GM19324 (cell line): Measurements from ENCODE around the gene CLCNKB.
"Not testable (repeated sequence)": the region's sequence is repeated elsewhere in the genome, so short reads cannot be mapped to it uniquely, and the experiment has no call there.

Experiments used
- ATAC-seq: cut with Tn5 transposase; IDR thresholded peaks from one replicate; pipeline ENCODE4 v1.9.1; 2021; ENCODE audit warnings: mild to moderate bottlenecking, moderate library complexity; ENCODE audit not compliant: unreplicated experiment, low FRiP score

CLCNKB gene

DNA sequence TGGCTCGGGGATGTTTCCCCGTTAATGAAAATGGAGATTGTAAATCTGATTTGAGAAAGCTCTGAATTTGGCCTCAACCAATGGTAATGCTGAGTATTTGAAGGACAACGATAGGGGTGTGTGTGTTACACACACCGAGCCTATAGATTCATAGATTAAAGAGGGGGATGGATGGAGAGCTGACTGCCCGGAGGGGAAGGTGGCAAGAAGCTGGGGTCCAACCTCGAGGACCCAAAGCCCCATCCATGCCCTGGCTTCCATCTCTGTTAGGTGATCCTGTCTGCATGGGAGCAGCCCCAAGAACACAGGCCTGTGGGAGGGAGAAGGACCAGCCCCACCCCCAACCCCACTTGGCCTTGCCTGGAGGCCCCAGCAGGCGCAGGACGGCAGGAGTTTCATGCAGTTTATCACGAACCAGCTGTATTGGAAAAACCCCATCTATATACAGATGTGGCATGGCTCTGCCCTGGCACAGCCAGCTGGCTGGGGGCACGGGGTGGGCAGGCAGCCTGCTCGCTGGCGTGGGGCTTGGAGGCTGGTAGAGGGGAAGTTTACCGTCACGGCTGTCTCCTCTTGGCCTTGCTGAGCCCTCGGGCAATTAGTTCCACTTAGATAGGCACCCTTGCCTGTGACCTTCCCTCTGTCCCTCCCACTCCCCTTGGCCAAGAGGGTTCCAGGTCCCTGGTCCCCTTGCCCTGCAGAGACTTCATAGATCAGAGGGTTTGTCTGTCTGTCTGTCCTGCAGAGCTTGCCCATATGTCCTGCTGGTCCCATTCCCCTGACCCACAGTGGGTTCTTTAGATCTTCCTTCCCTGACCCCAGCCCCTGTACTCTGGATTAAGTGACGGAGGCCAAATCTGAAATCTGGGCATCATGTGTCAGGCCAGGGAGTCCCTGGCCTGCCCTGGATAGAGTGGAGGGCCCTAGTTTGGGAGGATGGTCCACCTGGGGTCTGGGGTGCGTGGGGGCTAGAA, 28.8 kb upstream of the CLCNKB start:
- no peak for ATAC-seq

- no peak for ATAC-seq
Measured at GRCh38 chr1:16015491-16015890, 28.1 kb upstream of the CLCNKB start.

- no peak for ATAC-seq
Measured at GRCh38 chr1:16015960-16016901, 27.4 kb upstream of the CLCNKB start.

- ATAC-seq: no peak
Measured at GRCh38 chr1:16017076-16017460, 26.5 kb upstream of the CLCNKB start.

- ATAC-seq: no peak
Measured at GRCh38 chr1:16017461-16018303, 25.9 kb upstream of the CLCNKB start, which contains the start of gene HSPB7. Gene HSPB7, minus strand, starts transcription at chr1:16018043. Its CDS starts 80 bp downstream, at chr1:16017963.

GRCh38 chr1:16018308-16018707, 25.3 kb upstream of the CLCNKB start:
- ATAC-seq: no peak

GRCh38 chr1:16018749-16019643, 24.6 kb upstream of the CLCNKB start:
- no peak for ATAC-seq

- no peak for ATAC-seq
Measured at GRCh38 chr1:16019644-16020277, 23.8 kb upstream of the CLCNKB start.

DNA sequence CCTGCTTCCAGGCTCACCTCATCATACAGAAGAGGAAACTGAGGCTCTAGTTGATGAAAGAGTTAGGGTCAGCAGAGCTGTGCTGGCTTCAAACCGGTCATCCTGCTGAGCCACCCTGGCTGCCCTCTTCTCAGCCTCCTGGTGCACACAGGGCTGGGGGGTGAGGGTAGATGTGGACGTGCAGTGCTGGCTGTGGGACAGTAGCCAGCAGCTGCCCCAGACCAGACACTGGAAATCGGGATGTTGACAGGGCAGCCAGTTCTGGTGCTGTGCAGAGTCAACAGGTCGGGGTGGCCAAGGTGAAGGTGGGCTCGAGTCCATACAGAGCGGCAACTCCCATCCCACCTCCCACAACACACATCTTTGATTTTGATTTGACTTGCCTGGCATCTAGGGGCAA, 23.3 kb upstream of the CLCNKB start:
- no peak for ATAC-seq

GRCh38 chr1:16020878-16021277, 22.7 kb upstream of the CLCNKB start:
- ATAC-seq: not testable (repeated sequence)

GRCh38 chr1:16021681-16022080, 21.9 kb upstream of the CLCNKB start, which contains the start of gene CLCNKA:
Gene CLCNKA, plus strand, starts transcription at chr1:16022036. Its CDS starts 584 bp downstream, at chr1:16022620.
- no peak for ATAC-seq

- ATAC-seq: no peak
Measured at GRCh38 chr1:16022393-16022792, 21.2 kb upstream of the CLCNKB start.

- no peak for ATAC-seq
Measured at GRCh38 chr1:16023050-16023653, 20.4 kb upstream of the CLCNKB start.

DNA sequence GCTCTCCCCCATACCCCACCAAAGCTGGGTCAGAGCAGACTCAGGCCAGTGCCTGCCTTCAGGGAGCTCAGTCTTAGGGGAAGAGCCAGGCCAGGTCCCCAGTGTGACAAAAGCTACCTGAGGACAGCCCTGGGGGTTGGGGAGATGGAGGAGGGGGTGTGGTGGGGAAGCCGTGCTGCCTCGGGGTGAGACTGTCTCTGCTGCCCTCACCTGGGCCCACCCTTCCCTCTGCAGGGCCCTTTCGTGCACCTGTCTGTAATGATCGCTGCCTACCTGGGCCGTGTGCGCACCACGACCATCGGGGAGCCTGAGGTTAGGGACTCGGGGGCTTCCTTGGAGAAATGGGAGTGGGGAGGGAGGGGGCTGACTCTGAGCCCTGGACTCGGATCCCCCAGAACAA, 17.3 kb upstream of the CLCNKB start:
- not testable (repeated sequence) for ATAC-seq

GRCh38 chr1:16026723-16027484, 16.7 kb upstream of the CLCNKB start:
- ATAC-seq: no peak

DNA sequence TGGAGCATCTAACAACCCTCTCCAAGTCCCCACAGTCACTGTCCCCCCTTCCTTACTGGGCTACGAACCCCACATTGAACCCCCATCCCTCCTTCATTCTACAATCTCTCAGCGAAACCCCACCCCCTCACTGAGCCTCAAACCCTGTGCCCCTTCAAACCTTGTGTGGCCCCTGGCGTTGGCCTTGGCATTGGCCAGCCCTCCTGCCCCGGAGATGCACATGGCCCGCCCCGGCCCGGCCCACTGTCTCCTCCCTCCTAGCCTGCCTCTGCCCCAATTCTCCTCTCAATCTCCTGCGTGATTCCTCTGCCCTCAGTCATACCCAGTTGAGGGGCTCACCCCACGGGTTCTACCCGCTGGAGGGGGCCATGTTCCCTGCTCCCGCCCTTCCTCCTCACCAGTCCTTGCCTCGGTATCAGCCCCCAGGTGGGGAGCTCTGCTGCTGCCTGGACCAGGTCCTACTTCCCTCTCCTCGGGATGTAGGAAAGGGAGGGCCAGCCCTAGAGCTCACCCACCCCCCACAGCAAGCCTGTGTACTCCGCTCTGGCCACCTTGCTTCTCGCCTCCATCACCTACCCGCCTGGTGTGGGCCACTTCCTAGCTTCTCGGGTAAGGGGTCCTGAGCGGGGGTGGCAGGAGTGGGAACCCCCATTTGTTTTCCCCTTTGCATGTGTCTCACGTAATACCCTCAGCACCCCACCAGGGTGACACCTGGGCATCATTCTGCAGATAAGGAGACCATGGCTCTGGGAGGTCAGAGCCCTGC, 15.2 kb upstream of the CLCNKB start:
- ATAC-seq: no peak

DNA sequence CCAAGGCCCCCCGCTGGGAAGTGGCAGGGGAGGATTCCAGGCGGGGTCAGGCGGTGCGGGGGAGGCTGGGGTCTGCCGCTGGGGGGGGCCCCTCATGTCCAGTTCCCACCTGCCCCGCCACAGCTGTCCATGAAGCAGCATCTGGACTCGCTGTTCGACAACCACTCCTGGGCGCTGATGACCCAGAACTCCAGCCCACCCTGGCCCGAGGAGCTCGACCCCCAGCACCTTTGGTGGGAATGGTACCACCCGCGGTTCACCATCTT, 14.6 kb upstream of the CLCNKB start:
- ATAC-seq: not testable (repeated sequence)
